ENCODE results near the gene ATP10A.

The ATP10A gene

DNA sequence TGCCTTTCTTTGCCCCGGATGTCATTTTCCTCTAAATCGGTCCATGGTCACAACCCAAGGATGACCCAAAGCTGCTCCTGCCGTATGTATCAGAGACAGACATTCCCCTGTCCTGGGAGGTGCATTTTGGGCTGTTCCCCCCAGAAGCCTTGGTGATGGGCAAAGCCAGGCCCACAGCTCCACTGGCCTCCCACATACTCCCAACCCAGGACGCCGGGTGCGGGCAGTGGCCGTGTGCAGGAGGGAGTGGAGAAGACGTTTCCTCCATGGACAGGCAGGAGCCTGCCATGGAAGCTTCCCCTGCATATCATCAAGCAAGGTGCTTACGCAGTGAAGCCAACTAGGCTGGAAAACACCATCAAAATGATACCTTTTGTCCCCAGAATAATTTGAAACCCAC is 175.0 kb downstream of the ATP10A start:
- TF ChIP-seq, protein P1, sequence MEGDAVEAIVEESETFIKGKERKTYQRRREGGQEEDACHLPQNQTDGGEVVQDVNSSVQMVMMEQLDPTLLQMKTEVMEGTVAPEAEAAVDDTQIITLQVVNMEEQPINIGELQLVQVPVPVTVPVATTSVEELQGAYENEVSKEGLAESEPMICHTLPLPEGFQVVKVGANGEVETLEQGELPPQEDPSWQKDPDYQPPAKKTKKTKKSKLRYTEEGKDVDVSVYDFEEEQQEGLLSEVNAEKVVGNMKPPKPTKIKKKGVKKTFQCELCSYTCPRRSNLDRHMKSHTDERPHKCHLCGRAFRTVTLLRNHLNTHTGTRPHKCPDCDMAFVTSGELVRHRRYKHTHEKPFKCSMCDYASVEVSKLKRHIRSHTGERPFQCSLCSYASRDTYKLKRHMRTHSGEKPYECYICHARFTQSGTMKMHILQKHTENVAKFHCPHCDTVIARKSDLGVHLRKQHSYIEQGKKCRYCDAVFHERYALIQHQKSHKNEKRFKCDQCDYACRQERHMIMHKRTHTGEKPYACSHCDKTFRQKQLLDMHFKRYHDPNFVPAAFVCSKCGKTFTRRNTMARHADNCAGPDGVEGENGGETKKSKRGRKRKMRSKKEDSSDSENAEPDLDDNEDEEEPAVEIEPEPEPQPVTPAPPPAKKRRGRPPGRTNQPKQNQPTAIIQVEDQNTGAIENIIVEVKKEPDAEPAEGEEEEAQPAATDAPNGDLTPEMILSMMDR (IDR thresholded peaks at IDR 0.05; ENCODE audit: low read depth, low read length, missing control alignments) = no peak
- no peaks in the 10 kb centered on the region for H3K27me3 ChIP-seq (replicated peaks)
- no peak for DNase-seq
- in situ Hi-C loops (cut with HindIII; ENCODE audit: low pct_ligation_motif_present, low sequenced_read_pairs) = no loop called here
- H3K4me3 ChIP-seq (ENCODE audit: low read depth, low read length) = no peak overlapping the region
- H3K27ac ChIP-seq = no peak overlapping the region
- no peaks in the 10 kb centered on the region for H3K36me3 ChIP-seq (replicated peaks)

DNA sequence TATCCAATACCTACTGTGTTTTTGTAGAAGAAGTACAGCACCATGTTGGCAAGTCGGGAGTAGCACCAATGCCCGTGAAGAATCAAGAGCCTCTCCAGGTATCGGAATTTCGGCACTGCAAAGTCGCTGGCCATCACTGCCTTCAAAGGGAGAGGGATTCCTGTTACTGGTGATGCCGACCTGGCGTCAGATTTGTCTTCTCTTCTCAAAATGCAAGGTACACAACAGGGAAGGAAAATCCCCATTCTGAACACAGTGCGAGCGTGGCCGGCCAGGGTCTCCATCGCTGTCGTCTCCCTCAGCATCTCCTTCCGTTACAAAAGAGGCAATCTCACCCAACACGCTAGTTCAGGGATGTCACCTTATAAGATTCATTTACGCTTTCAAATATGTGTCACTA is 175.4 kb downstream of the ATP10A start:
- in situ Hi-C loops (cut with HindIII; ENCODE audit: low pct_ligation_motif_present, low sequenced_read_pairs) = no loop called here
- Histone ChIP-seq H3K36me3 (replicated peaks) (no peaks in the 10 kb centered on the region), H3K27me3 (replicated peaks) (no peaks in the 10 kb centered on the region)

DNA sequence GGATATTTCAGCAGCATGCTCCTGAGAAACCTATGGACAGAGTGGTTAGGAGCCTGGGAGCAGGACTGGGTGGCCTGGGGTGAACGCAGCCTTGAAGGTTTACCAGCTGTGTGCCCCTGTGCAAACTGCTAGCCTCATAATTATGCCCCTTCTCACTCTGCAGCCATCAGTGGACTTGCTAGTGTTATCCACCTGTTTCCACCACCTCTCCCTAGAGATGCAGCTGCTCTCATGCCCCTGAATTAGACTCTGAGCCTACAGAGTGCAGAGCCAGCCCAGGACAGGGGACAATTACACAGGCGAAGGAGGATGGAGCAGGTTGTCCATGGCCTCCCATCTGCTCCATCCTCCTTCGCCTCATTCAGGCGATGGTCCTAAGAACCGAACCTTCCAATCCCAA is 175.9 kb downstream of the ATP10A start:
- in situ Hi-C loops (cut with HindIII; ENCODE audit: low pct_ligation_motif_present, low sequenced_read_pairs) = no loop called here
- Histone ChIP-seq H3K27ac (no peak overlapping the region), H3K4me3 (ENCODE audit: low read depth, low read length) (no peak overlapping the region), H3K36me3 (replicated peaks) (no peaks in the 10 kb centered on the region), H3K27me3 (replicated peaks) (no peaks in the 10 kb centered on the region)
- DNase-seq = no peak
- TF ChIP-seq, protein P1 (IDR thresholded peaks at IDR 0.05; ENCODE audit: low read depth, low read length, missing control alignments) = no peak

More for the DNA sequence above, 175.4 kb downstream of the ATP10A start:
- no peak overlapping the region for H3K4me3 ChIP-seq (ENCODE audit: low read depth, low read length)
- no peak overlapping the region for H3K27ac ChIP-seq
- TF ChIP-seq, protein P1 (IDR thresholded peaks at IDR 0.05; ENCODE audit: low read depth, low read length, missing control alignments) = no peak
- no peak for DNase-seq

DNA sequence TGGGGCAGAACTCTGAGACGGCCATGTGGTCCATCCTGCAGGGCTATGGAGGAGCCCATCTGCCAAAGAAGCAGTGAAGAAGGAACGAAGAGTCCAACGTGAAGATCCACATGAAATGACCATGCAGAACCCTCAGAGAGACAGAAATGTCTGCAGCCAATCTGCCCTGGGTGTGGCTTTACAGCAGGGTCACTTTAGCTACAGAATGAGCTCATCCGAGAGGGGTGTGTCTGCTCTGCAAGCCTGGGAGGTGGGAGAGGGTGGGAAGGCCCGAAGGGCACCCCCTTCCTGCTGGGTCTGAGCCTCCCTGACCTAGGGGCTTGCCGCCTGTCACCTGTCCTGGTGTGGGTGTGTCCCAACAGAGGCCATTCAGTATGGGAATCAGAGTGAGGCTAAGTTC is 176.3 kb downstream of the ATP10A start:
- Histone ChIP-seq H3K27ac (no peak overlapping the region), H3K27me3 (replicated peaks) (no peaks in the 10 kb centered on the region), H3K36me3 (replicated peaks) (no peaks in the 10 kb centered on the region), H3K4me3 (ENCODE audit: low read depth, low read length) (no peak overlapping the region)
- TF ChIP-seq, protein P1 (IDR thresholded peaks at IDR 0.05; ENCODE audit: low read depth, low read length, missing control alignments) = no peak
- in situ Hi-C loops (cut with HindIII; ENCODE audit: low pct_ligation_motif_present, low sequenced_read_pairs) = no loop called here
- no peak for DNase-seq

DNA sequence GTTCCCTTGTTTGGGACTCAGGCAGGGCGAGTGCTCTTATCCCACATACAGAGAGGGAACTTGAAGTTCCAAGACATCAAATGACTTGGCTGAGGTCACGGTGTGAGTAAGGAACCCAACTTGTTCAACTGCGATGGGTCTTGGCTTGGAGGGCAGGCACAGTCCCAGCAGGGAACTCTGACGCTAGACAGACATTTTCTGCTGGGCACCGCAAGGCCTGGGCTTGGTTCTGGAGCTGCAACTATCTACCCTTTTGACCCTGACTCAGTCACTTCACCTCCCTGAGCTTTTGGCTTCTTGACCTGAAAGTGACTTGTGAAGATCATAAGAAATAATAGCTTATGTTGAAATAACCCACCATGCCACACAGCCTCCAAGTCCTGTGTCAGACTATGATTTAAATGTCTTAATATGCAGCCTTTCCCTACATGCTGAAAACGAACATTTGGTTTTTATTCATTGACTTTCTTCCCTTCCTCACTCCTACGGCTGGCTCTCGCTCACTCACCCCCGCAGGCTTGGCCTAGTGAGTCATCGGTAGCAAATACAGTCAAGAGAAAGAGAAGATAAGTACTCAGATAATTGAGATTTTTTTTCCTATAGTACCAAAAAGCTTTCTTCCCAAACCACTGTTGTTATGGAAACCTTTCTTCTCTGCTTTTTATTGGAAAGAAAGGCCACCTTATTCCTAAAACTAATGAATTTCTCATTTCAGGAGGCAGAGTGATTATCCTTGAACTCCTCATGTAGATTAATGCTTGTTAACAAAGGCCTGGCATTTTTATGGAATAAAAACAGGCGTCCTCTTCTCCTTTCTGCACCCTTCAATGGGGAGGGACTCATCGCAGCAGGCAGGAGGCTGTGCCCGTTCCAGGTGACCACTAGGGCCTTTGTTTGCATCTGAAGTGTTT is 178.4 kb downstream of the ATP10A start:
- H3K27me3 ChIP-seq (replicated peaks) = no peaks in the 10 kb centered on the region
- no peak overlapping the region for H3K27ac ChIP-seq
- in situ Hi-C loops (cut with HindIII; ENCODE audit: low pct_ligation_motif_present, low sequenced_read_pairs) = no loop called here
- no peak overlapping the region for H3K4me3 ChIP-seq (ENCODE audit: low read depth, low read length)
- TF ChIP-seq, protein P1 (IDR thresholded peaks at IDR 0.05; ENCODE audit: low read depth, low read length, missing control alignments) = no peak
- DNase-seq = peak; percentile 78
- H3K36me3 ChIP-seq (replicated peaks) = no peaks in the 10 kb centered on the region

All from brain microvascular endothelial cell (primary cell).